Measurements from ENCODE around the gene TNS4. TPM values are rescaled to one million over a fixed set of nuclear protein-coding genes. Genes with fewer than 3 reads are reported as not detected.

The TNS4 gene
- total RNA-seq, 1 donor from 2014 or later: not detected

GRCh38 chr17:40450175-40450574, 51.2 kb downstream of the TNS4 start:
- peak; percentile 66 for TF ChIP-seq CTCF (IDR thresholded peaks at IDR 0.05; ENCODE audit: borderline replicate concordance)
- H3K27ac ChIP-seq (replicated peaks): peak overlapping the region; percentile 97
- H3K36me3 ChIP-seq: peaks cover 24% of the 10 kb centered on the region
- peaks cover 95% of the 10 kb centered on the region for H3K4me1 ChIP-seq
- peak overlapping the region; percentile 90 for H3K4me3 ChIP-seq
- H3K27me3 ChIP-seq (ENCODE audit: low read depth): no peaks in the 10 kb centered on the region
- intact Hi-C loops (cut with micrococcal nuclease): no loop called here
- H3K9me3 ChIP-seq (replicated peaks): no peaks in the 10 kb centered on the region
- no peak for DNase-seq

GRCh38 chr17:40448639-40449261, 52.7 kb downstream of the TNS4 start:
- no peak for TF ChIP-seq CTCF (IDR thresholded peaks at IDR 0.05; ENCODE audit: borderline replicate concordance)
- Histone ChIP-seq H3K4me3 (peak overlapping the region; percentile 90), H3K27me3 (ENCODE audit: low read depth) (no peaks in the 10 kb centered on the region), H3K4me1 (peaks cover 91% of the 10 kb centered on the region), H3K9me3 (replicated peaks) (no peaks in the 10 kb centered on the region), H3K27ac (replicated peaks) (peak overlapping the region; percentile 97), H3K36me3 (peaks cover 10% of the 10 kb centered on the region)
- intact Hi-C loops (cut with micrococcal nuclease): loop anchor here (10.0 kb wide), 1 partner anchor 86 kb away; no protein-coding TSS in a partner anchor
- DNase-seq: no peak

- H3K9me3 ChIP-seq (replicated peaks): no peaks in the 10 kb centered on the region
- peaks cover 88% of the 10 kb centered on the region for H3K4me1 ChIP-seq
- intact Hi-C loops (cut with micrococcal nuclease): loop anchor here (10.0 kb wide), 1 partner anchor 87 kb away; no protein-coding TSS in a partner anchor
- H3K27me3 ChIP-seq (ENCODE audit: low read depth): no peaks in the 10 kb centered on the region
- no peak for DNase-seq
- peak overlapping the region; percentile 90 for H3K4me3 ChIP-seq
- peak overlapping the region; percentile 97 for H3K27ac ChIP-seq (replicated peaks)
- H3K36me3 ChIP-seq: peaks cover 4% of the 10 kb centered on the region
- no peak for TF ChIP-seq CTCF (IDR thresholded peaks at IDR 0.05; ENCODE audit: borderline replicate concordance)
Observed at GRCh38 chr17:40448213-40448638, 53.2 kb downstream of the TNS4 start.

GRCh38 chr17:40447806-40448205, 53.6 kb downstream of the TNS4 start:
- no peaks in the 10 kb centered on the region for H3K27me3 ChIP-seq (ENCODE audit: low read depth)
- no peaks in the 10 kb centered on the region for H3K9me3 ChIP-seq (replicated peaks)
- peak overlapping the region; percentile 97 for H3K27ac ChIP-seq (replicated peaks)
- TF ChIP-seq CTCF (IDR thresholded peaks at IDR 0.05; ENCODE audit: borderline replicate concordance): no peak
- no peak for DNase-seq
- peaks cover 88% of the 10 kb centered on the region for H3K4me1 ChIP-seq
- H3K36me3 ChIP-seq: peaks cover under 1% of the 10 kb centered on the region
- H3K4me3 ChIP-seq: peak overlapping the region; percentile 90
- intact Hi-C loops (cut with micrococcal nuclease): loop anchor here (10.0 kb wide), 1 partner anchor 87 kb away; no protein-coding TSS in a partner anchor

- TF ChIP-seq CTCF (IDR thresholded peaks at IDR 0.05; ENCODE audit: borderline replicate concordance): no peak
- intact Hi-C loops (cut with micrococcal nuclease): loop anchor here (10.0 kb wide), 1 partner anchor 88 kb away; no protein-coding TSS in a partner anchor
- Histone ChIP-seq H3K27me3 (ENCODE audit: low read depth) (no peaks in the 10 kb centered on the region), H3K27ac (replicated peaks) (peak overlapping the region; percentile 97), H3K36me3 (no peaks in the 10 kb centered on the region), H3K9me3 (replicated peaks) (no peaks in the 10 kb centered on the region), H3K4me3 (peak overlapping the region; percentile 90), H3K4me1 (peaks cover 88% of the 10 kb centered on the region)
- no peak for DNase-seq
Observed at GRCh38 chr17:40447148-40447644, 54.2 kb downstream of the TNS4 start.

Measured in left ventricle myocardium inferior (tissue), 1 donor.